HG03095 (cell line): Measurements from ENCODE around the gene ITGAV.
"Not testable (repeated sequence)": the region's sequence is repeated elsewhere in the genome, so short reads cannot be mapped to it uniquely, and the experiment has no call there.

Source experiments
- ATAC-seq: cut with Tn5 transposase; IDR thresholded peaks from one replicate; pipeline ENCODE4 v1.9.1; 2021; ENCODE audit warnings: moderate library complexity; ENCODE audit not compliant: unreplicated experiment

ITGAV gene

GRCh38 chr2:186589612-186590349 lies at the start of gene ITGAV:
TSS of gene ITGAV (plus strand) at chr2:186590056. CDS start at chr2:186590339, 283 bp downstream.
- ATAC-seq: peak; percentile 96

- no peak for ATAC-seq
Observed at GRCh38 chr2:186540941-186541340, 48.9 kb upstream of the ITGAV start.

- ATAC-seq: no peak
Observed at GRCh38 chr2:186542002-186542401, 47.9 kb upstream of the ITGAV start.

GRCh38 chr2:186543561-186544131 lies 46.2 kb upstream of the ITGAV start:
- no peak for ATAC-seq

GRCh38 chr2:186544255-186544675 lies 45.6 kb upstream of the ITGAV start:
- no peak for ATAC-seq

GRCh38 chr2:186546846-186547245 lies 43.0 kb upstream of the ITGAV start:
- no peak for ATAC-seq

- no peak for ATAC-seq
Observed at GRCh38 chr2:186551323-186552050, 38.4 kb upstream of the ITGAV start.

GRCh38 chr2:186554429-186554828 lies 35.4 kb upstream of the ITGAV start:
- no peak for ATAC-seq

GRCh38 chr2:186554850-186555671 lies 34.8 kb upstream of the ITGAV start:
- ATAC-seq: no peak

GRCh38 chr2:186558512-186559276 lies 31.2 kb upstream of the ITGAV start:
- no peak for ATAC-seq

GRCh38 chr2:186559370-186559769 lies 30.5 kb upstream of the ITGAV start:
- ATAC-seq: peak; percentile 76

GRCh38 chr2:186559848-186560247 lies 30.0 kb upstream of the ITGAV start:
- peak; percentile 92 for ATAC-seq

- ATAC-seq: no peak
Observed at GRCh38 chr2:186560254-186560653, 29.6 kb upstream of the ITGAV start.

- ATAC-seq: no peak
Observed at GRCh38 chr2:186561467-186562208, 28.2 kb upstream of the ITGAV start.

- ATAC-seq: no peak
Observed at GRCh38 chr2:186562209-186562578, 27.7 kb upstream of the ITGAV start.

GRCh38 chr2:186568600-186568999 lies 21.3 kb upstream of the ITGAV start:
- not testable (repeated sequence) for ATAC-seq

GRCh38 chr2:186569127-186569526 lies 20.7 kb upstream of the ITGAV start:
- ATAC-seq: not testable (repeated sequence)

GRCh38 chr2:186569897-186570296 lies 20.0 kb upstream of the ITGAV start:
- no peak for ATAC-seq

GRCh38 chr2:186570604-186571003 lies 19.3 kb upstream of the ITGAV start:
- no peak for ATAC-seq

- ATAC-seq: no peak
Observed at GRCh38 chr2:186572705-186573104, 17.2 kb upstream of the ITGAV start.
